Fibroblast of skin of right biceps (primary cell): ENCODE results near the gene NKX6-1.
A peak's percentile ranks its signal among the peaks of the same experiment; 100 is the strongest.

Experiments
- DNase-seq: peaks from one replicate; pipeline ENCODE4 v3.0.0-alpha.2; 2013

The NKX6-1 gene

GRCh38 chr4:84498935-84499623, at the start of gene NKX6-1:
TSS of gene NKX6-1 (minus strand) at chr4:84499292. CDS start at chr4:84498228, 1,064 bp downstream.
- peak; percentile 73 for DNase-seq

GRCh38 chr4:84547211-84547610, 48.1 kb upstream of the NKX6-1 start:
- DNase-seq: no peak

- no peak for DNase-seq
Measured at GRCh38 chr4:84545093-84545492, 46.0 kb upstream of the NKX6-1 start.

DNA sequence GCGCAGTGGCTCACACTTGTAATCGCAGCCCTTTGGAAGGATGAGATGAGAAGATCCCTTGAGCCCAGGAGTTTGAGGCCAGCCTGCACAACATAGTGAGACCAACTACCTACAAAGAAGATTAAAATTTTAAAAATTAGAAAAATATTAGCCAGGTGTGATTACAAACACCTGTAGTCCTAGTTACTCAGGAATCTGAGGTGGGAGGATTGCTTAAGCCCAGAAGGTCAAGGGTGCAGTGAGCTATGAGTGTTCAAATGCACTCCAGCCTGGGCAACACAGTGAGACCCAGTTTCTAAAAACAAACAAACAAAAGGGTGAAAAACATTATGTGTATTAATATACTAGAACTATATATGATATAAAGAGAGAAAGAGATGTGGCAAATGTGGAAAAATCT, 36.8 kb upstream of the NKX6-1 start:
- no peak for DNase-seq

DNA sequence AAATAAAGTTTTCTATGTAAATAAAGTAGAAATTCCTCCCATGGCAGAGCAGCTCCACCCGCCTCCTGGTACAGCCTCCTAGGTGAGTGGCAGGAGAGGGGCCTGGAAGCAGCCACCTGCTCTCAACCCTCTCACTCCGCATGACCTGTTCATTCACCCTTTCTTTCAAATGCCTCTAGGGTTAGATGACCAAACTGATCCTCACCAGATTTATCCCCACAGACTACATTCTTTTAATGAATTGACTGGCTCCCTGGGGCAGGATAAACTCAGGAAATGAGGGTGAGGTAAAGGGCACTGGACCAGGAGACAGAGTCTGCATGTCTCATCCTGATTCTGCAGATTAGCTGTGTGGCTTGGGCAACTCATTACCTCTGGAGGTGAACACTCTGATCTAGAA, 32.6 kb upstream of the NKX6-1 start:
- no peak for DNase-seq

DNA sequence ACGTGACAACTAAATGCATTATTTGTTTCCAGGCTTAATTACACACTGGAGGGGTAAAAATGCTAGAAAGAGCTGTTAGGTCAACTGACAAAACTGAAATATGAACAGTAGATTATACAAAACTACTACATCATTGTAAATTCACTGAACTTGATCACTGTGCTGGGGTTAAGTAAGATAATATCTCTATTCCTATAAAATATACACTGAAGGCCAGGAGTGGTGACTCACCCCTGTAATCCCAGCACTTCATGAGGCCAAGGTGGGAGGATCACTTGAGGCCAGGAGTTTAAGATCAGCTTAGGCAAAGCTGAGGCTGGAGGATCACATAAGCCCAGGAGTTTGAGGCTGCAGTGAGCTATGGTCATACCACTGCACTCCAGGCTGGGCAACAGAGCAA, 31.8 kb upstream of the NKX6-1 start:
- peak; percentile 40 for DNase-seq

DNA sequence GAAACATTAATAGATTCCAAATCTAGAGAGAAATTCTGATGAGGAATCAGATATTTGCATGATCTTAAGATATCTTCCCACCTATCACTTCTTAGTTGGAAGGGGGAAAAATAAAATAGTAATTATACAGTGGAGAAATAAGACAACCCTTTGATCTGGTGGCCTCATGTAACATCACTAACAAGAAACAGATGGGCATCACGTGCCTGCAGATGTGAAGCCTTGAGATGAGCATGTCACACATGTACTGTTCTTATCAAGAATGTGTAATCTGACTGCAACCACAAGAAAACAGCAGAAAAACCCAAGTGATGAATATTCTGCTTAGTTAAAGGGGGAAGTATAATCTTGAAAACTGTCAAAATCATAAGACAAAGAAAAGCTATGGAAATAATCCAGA, 31.4 kb upstream of the NKX6-1 start:
- peak; percentile 27 for DNase-seq

DNA sequence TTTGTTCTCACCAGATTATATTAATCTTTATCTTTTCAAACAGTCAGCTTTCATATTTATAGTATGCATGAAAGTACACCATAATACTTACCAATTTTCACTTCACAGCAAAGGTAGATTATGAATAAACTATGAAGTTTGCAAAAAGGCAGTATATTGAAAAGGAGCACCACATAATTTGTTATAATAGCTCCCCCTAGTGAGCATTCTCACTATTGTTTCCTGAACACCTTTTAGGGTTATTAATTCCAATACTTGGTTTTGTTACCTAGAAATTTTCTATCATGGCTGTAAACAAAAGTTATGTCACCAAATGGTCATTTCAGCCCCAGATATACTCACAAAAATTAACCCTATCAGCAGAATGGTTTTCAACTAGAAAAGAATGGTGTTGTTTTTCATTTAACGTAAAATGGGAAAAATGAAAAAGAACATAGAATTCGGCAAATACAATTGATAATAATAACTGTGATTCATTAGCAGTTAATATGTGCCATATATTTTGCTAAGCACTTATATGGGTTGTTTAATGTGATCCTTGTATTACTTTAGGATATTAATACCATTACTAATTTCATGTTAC, 30.2 kb upstream of the NKX6-1 start:
- peak; percentile 8 for DNase-seq

GRCh38 chr4:84527391-84527790, 28.3 kb upstream of the NKX6-1 start:
- DNase-seq: no peak

DNA sequence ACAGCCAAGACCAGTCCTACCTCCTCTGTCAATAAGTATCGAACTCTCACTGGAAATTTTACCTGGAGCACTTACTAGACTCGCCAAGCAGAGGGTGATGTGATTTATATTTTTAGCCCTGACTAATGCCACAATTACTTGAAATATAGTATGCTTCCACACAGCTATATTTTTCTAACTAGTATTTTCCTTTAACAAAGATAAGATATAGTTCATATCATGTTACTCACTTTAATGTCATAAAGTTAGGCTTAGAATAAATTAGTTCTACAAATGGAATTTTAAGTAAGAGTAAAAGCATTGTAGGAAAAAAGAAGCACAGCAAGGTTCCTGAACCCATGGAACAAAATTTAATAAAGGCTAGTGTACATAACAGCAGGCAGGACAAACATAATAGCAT, 16.0 kb upstream of the NKX6-1 start:
- DNase-seq: no peak

GRCh38 chr4:84512277-84512676, 13.2 kb upstream of the NKX6-1 start:
- no peak for DNase-seq

DNA sequence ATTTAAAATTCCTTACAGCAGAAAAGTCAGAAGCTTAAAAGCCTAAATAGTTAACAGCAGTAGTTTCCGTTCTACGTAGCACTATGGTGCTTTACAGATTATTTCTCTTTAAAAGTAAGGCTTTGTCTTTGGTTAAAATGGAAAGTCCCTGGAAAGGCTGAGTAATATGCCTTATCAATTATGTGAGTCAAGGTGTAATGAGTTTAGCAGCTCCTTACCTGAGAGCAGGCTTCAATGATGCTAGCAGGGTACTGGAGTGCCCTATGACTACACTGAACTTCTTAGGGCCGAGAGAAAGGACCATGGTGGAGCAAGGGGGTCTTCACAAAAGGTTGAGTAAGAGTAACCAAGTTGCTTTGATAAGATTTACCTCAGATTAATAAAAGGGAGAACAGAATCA, 12.6 kb upstream of the NKX6-1 start:
- DNase-seq: no peak

DNA sequence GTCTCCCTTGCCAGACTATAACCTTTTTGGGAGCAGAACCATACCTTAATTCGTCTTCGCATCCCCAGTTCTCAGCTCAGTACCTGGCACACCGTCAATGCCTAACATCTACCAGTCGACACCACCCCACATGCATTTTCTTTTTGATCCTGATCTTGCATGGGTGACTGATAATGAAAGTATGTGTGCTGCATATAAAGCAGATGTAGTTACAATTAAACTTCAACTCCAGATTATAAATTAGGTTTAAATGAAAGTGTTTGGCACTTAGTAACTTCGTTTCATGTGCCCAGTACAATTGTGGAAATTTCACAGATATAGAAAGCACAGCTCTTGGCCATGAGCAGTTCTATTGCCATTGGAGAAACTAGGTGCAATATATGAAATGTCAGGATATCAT, 8.8 kb upstream of the NKX6-1 start:
- DNase-seq: no peak

DNA sequence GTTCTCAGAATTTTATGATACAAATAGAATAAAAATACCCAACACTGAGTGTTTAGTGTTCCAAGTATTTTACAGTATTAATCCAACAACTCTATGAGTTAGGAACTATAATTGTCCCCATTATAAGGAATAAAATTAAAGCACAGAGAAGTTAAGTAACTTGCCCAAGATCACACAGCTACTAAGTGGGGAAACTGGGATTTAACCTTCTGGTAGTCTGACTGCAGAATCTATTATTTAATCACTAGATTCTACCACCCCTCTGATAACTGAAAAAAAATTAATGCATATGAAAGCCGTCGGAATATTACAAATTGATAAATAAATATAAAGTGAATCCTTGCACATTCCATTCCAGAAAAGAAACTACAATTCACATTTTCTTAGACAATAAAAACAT, 5.7 kb upstream of the NKX6-1 start:
- no peak for DNase-seq

- DNase-seq: peak; percentile 60
Measured at GRCh38 chr4:84503495-84504437, 4.7 kb upstream of the NKX6-1 start.

DNA sequence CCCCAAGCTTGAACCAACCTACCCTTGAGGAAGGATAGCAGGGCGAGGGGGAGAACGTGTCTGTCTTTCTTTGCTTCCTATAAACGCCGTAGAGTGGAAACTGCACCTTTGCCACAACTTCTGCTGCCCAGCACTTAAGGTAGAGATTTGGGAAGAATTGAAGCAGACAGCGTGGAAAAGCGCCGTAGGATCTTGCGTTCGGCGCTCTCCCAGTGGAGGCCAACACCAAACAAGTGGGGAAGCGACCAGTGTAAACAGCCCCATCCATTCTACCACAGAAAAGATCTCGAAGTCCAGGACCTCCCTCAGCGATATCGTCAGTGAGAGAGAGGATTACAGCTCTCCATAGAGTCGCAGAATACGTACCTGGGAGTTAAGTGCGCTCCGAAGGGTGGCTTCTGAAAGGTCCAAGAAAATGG, 3.9 kb upstream of the NKX6-1 start:
- no peak for DNase-seq

GRCh38 chr4:84502333-84502954, 3.4 kb upstream of the NKX6-1 start:
- no peak for DNase-seq

- DNase-seq: no peak
Measured at GRCh38 chr4:84501721-84502267, 2.7 kb upstream of the NKX6-1 start.

DNA sequence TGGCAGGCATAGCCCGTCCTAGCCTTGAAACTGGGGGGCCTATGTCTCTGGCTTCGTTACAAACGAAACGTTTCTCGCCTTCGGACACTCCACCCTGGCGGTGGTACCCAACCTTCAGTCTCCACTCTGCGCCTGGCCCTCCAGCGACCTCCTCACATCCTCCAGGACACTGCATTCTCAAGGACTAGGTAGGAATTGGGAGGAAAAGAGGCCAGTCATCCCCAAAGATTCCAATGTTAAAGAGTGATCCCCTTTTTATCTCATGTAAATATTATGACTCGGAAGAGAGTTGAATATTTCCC, 2.1 kb upstream of the NKX6-1 start:
- no peak for DNase-seq

- no peak for DNase-seq
Measured at GRCh38 chr4:84500386-84501201, 1.5 kb upstream of the NKX6-1 start.

GRCh38 chr4:84499624-84499982, 511 bp upstream of the NKX6-1 start:
- no peak for DNase-seq

DNA sequence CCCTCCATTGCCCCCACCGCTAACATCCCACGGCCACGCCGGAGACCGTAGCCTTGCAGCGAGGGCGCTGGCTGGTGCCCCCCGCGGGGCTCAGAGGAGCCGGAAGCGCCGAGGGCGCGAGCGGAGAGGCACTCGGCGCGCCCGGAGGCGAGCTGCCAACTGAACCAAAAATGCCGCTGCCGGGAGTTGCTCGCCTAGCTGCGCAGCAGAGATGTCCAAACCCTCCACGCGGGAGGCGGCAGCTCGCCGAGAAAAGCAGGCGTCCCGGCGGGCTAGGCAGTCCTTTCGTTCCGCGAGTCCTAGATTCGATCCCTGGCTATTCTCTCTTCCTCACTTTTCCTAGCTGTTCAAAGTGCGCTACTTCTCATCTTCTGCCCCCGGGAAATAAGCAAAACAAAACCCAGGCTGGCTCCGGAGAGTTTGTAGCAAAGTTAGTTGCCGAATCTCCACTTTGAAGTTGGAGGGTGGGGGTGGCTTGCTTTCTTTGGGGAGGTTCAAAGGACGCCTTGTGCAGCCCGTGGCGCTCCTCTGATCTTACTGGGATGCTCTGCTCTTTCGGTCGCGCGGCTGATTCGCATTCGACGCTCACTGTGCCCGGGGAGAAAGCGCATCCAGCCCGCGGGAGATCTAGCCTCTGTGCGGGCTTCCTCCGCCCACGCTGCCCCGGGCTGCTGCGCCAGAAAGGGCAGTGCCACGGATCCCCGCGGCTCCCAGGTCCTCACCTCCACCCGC, 723 bp downstream of the NKX6-1 start:
- peak; percentile 20 for DNase-seq
